Activated CD4-positive, CD25-positive, alpha-beta regulatory T cell (primary cell): Measurements from ENCODE around the gene ETS1.

Experiments used
- DNase-seq, 4 experiments: peaks; one replicate each; lab custom pipeline; 2025; lab: John Stamatoyannopoulos, UW

ETS1 gene

GRCh38 chr11:128593281-128593680 lies 5.9 kb upstream of the ETS1 start:
- no peak for DNase-seq

DNA sequence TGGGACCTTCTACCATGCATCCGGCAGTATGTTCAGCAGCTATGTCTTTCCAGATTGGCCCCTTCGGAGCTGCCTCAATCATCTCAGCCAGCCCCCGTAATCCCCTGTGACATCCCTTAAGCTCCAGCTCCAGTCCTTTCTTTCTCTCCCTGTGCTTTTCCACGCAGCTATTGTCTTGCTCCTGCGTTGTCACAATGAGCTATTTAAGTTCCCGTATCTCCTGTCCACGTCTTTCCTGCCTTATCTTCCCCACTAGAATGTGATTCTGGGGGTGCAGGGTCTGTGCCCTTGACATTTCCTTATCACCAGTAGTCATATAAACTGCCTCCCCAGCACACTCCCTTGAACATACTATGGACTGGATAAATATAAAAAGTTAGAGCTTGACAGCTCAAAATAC lies 5.1 kb upstream of the ETS1 start:
- no peak for DNase-seq

- DNase-seq, result no peak
Observed at GRCh38 chr11:128590587-128590986, 3.2 kb upstream of the ETS1 start.

GRCh38 chr11:128589998-128590397 lies 2.6 kb upstream of the ETS1 start:
- DNase-seq, result no peak

- DNase-seq, result no peak
Observed at GRCh38 chr11:128588093-128588492, 735 bp upstream of the ETS1 start.

- no peak for DNase-seq
Observed at GRCh38 chr11:128586689-128587088, 669 bp downstream of the ETS1 start.

DNA sequence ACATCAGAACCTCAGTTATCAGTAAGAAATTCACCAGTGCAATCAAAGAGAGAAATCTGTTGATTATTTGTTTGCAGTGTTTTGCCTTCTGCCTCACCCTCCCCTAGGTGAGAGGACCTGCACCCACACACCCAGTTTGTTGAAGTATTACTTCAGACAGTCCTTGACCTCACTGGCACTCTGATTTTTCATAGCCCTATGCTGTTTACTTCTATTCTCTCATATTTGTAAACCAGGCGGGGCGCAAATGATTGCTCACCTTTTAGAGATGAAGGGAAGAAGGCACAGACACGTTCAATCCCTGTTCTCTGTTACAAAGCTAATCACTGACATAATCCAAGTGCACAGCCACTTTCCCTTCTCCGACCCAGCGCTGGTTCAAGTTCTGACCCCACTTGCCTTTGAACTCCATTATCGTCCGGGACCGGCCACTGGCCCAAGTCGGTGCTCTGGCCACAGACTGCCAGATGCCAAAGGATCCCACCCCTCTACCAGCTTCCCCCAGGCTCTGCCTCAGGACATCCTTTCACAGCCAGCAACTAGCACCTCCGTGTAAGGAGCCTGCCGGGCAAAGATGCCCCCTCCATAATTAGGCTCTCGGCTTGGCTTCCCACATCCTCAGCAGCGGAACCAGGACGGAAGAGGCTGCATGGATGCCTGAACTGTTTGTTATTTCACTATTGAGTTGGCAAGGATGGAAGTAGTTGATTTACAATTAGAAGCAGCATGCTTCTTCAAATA lies 1.7 kb downstream of the ETS1 start:
- DNase-seq, result no peak

DNA sequence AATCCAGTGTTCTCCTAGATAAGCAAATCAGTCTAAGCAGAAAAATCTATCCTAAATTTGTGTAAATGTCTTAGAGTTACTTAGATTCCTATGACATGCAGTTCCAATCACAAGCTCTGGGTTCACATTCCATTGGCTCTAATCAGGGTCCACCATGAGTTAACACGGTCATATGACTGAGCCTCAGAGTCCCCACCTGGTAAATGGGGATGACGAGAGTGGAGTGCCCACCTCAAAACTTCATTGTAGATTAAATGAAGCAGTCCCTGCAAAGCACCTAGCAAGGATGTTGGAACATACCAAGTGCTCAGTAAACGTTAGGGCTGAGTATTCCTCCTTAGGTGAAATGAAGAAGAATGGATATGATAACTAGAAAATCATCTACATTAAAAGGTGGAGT lies 3.1 kb downstream of the ETS1 start:
- DNase-seq, result no peak

DNA sequence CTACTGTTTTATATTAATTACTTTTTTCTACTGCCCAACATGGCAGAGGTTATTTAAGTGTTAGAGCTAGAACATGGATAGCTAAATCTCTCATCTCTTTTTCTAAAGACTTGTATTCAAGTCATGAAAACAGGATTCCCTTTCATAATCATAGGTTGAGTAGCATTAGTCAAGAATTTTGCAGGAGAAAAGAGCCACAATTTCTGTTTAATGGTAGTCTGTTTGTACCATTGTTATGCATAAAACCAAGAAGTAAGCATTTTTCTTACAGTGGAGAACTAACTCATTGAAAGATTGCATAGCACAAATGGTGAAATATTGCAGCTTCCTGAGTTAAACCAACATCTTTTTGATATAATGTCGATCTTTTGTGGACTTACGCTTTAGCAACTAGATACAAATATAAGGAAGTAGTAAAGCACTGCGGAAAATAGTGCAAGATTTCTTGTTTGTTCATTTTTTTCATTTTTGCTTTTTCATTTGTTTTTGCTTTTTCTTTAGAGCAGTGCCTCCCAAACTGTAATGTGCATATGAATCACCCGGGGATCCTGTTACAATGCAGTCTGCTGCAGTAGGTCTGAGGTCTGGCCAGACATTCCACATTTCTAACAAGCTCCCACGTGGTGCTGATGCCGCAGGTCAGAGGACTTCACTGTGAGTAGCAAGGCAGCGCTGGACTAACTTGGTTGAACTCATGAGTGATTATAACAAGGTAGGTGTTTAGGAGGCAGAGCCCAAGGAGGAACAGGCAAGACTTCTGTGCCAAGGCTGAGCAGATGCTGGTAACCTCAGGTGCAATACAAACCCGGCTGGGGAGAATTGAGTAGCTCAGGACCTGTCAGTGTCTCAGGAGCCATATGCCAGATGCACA lies 4.6 kb downstream of the ETS1 start:
- DNase-seq, result no peak

GRCh38 chr11:128581561-128582272 lies 5.6 kb downstream of the ETS1 start:
- DNase-seq, result no peak

GRCh38 chr11:128580612-128581011 lies 6.7 kb downstream of the ETS1 start:
- DNase-seq, result no peak

DNA sequence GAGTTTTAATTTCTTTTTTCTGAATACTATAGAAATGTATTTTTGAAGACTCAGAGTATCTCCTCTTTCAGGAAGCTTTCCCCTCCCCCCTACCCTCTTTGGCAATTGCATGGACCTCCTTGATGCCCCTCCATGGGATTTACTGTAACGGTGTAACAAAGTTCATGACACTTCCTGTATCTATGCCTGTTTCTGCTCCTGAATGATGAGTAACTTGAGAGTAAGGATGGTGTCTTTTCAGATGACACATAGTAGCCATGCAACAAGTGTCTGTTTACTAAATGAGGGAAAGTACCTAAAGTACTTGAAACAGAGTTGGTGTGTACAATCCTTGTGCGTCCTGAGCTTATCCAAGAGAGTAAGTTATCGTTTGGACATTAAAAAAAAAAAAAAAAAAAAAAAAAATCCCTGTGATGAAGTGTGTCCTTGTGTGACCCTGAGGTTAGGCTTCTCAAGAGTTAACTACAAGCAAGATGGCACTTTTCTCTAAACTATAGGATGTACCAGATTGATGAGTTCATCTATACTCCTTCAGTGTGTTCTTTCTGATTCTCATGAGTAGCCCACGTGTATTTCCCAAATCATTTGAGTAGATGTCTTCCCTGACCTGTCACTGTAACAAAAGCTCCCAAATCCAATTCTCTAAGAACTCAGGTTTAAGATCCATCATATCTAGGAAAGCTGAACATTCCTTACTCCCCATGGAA lies 7.4 kb downstream of the ETS1 start:
- DNase-seq, result no peak

DNA sequence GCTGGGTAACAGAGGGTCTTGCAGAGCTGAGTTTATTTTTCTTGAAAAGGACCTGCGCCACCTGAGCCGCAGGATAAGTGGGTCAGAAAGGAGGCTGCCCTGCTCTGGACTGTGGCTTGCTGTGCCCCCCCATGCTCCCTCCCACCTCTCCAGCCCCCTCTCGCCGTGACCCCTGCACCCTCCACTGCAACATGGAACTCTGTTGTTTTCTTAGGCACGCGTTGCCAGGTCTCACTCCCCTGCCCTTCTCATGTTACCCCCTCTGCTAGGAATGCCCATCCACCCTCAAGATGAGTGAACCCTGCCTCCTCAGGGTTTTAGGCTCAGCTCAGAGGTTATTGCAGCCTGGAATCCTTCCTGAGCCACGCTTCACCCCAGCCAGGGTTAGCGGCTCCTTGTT lies 10.8 kb downstream of the ETS1 start:
- DNase-seq, result no peak

DNA sequence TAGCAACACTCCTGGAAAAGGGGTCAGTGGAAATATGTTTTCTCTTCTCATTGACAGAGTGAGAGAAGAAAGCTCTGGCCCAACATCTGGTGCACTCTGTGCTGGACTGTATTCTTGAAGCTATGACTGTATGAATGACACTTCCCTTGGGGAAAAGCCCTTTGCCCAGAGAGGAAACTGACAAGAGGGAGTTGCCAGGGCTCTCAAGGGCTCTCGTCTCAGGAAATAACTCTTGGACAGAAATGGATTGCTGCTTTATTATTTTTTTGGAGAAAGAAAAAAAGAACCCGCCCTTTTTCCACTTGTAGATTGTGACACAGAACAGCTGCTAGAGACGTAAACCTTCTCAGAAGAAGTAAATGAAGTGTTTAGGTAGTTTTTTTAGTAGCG lies 11.4 kb downstream of the ETS1 start:
- no peak for DNase-seq

- DNase-seq, result no peak
Observed at GRCh38 chr11:128575174-128575960, 12.0 kb downstream of the ETS1 start.

DNA sequence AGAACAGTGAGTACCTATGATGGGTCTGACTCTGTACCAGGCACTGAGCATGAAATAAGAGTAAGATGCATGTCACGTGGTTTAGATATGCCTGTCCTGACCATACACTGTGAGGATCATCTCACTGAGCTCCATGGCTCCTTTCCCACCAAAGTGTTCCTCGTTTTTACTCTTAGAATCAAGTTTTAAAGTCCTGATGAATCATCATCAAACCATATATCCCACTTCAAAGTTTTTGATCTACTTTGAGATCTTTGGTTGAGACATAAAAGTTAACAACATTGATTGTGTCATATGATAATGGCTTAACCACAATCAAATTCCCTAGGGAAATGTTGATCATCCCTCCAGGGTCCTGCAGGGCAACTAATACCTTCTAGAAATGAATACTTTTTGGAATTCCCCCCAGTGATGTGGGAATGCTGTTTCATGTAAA lies 12.8 kb downstream of the ETS1 start:
- no peak for DNase-seq

DNA sequence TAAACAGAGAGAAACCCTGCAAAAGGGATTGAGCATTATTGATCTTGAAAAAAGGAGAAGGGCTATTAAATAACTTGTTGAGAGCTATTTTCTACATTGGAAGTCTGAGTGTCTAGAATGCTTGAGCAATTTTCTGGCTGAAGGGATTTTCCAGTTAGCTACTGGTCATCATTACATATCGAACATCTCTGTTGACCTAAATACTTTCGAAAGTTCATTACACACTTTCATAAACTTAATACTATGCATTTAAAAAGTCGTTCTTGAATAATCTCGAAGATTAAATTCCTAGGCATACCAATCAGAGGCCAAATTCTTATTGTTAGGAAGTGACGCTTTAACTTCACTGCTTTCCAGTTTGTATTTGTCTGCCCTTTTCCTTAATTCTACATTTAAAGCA lies 13.7 kb downstream of the ETS1 start:
- DNase-seq, result no peak

DNA sequence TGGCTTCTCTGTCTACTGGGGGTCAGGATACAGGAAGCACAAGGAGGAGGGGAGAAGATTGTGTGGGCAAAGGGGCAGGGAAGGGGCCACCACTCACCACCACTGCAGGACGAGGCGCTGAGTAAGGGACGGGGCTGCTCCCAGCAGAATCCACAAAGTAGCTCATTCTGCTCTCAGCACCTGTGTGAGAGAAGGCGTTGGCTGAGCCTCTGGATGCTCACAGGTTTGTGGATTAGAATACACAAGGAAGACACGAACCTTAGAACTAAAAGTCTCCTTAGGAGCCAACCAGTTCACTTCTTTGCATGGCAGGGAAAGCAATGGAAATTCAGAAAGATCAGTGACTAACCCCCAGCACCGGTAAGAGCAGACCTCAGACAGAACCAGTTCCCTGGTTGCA lies 14.4 kb downstream of the ETS1 start:
- no peak for DNase-seq

DNA sequence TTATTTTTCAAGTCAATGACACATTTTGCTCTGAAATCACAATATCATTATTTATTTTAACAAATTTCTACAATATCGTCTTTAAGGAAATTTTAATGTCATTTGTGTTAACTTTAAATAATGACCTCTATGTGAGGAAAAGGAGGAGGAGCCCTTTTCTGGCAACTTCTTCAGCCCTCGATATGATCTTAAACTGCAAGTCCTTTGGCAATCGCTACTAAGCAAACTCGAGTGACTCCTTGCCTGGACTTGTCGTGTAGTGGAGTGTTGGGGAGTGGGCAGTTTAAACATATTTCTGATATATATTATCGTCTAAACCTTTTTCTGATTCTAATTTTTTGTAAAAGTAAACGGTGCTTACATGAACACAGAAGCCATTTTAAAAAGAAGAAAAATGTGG lies 16.7 kb downstream of the ETS1 start:
- DNase-seq, result no peak

DNA sequence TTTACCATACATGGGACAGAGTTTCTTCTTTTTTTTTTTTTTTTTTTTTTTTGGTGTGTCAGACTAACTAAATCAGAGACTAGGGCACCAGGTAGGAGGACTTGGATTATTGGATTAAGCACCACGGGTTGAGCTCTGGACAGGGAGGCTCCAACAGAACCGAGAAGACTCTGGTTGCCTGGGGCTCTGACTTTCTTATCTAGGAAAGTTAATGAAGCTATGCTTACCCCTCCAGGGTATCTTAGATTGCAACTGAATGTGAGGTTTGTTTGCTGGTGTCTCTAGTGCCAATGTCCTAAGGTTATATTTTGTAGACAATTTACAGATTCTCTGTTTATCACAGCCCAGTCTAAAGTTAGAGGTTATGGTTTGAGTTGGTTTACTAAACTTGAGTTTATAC lies 18.1 kb downstream of the ETS1 start:
- no peak for DNase-seq

DNA sequence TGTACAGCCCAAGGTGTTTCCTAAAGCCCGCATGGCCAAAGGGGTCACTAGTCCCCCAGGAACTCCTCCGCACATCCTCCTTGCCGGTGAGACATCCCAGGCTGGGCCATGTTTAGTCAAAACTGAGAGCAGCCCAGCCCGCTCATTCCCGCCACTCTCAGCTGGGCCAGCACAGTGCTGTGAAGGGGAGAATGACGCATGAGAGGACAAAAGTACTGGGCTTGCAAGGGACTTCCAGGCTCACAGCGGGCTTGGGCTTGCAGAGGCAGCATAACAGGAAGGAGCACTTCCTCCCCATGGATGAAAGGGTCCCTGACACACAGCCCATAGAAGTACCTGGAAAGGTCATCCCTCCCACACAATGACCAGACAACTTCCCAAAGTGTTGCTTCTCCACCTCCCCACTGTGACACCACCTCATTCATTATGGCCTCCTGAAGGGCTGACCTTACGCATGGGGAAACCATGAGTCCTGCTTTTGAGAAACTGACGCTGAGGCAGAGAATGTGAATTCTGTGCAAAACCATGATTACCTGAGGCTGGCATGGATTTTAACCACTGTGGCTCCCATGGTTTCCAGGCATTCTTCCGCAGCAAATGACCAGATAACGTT lies 19.1 kb downstream of the ETS1 start:
- DNase-seq, result no peak
